WI38 (cell line): Measurements from ENCODE around the gene CHD6.

Experiments
- H3K4me3 ChIP-seq: 2 replicates; pipeline ENCODE4 v1.5.1; 2011; ENCODE audit warnings: low read depth, mild to moderate bottlenecking, control low read depth, low read length
- CTCF ChIP-seq: IDR thresholded peaks from 2 replicates; pipeline ENCODE4 v1.5.1; 2012; ENCODE audit warnings: low read depth, mild to moderate bottlenecking, control low read depth, low read length

CHD6 gene

GRCh38 chr20:41600926-41601631, 17.1 kb downstream of the CHD6 start:
- no peak overlapping the region for H3K4me3 ChIP-seq
- no peak for TF ChIP-seq CTCF

GRCh38 chr20:41599699-41600104, 18.5 kb downstream of the CHD6 start:
- no peak overlapping the region for H3K4me3 ChIP-seq
- TF ChIP-seq CTCF: no peak

GRCh38 chr20:41598719-41599118, 19.5 kb downstream of the CHD6 start:
- no peak for TF ChIP-seq CTCF
- H3K4me3 ChIP-seq: no peak overlapping the region

GRCh38 chr20:41594514-41595322, 23.5 kb downstream of the CHD6 start:
- no peak for TF ChIP-seq CTCF

GRCh38 chr20:41592516-41593216, 25.5 kb downstream of the CHD6 start:
- H3K4me3 ChIP-seq: no peak overlapping the region
- no peak for TF ChIP-seq CTCF

More at GRCh38 chr20:41594514-41595322, 23.5 kb downstream of the CHD6 start:
- H3K4me3 ChIP-seq: no peak overlapping the region

- H3K4me3 ChIP-seq: no peak overlapping the region
- TF ChIP-seq CTCF: no peak
Measured at GRCh38 chr20:41587956-41588355, 30.2 kb downstream of the CHD6 start.
